Progenitor cell of endocrine pancreas (in vitro differentiated cells): ENCODE results near the gene ATP8B3. TPM values are rescaled to one million over a fixed set of nuclear protein-coding genes. Genes with fewer than 3 reads are reported as not detected.

Experiments used
- DNase-seq: peaks from one replicate; pipeline ENCODE4 v3.0.0; 2021; ENCODE audit warnings: low spot score; ENCODE audit not compliant: unreplicated experiment
- H3K27ac Mint-ChIP-seq: 2 replicates; pipeline ENCODE4 v1.8.0; 2021; ENCODE audit warnings: mild to moderate bottlenecking, moderate library complexity, mixed read lengths
- H3K27me3 Mint-ChIP-seq: 2 replicates; pipeline ENCODE4 v1.8.0; 2021; ENCODE audit warnings: mixed read lengths
- H3K36me3 Mint-ChIP-seq: 2 replicates; pipeline ENCODE4 v1.8.0; 2022; ENCODE audit warnings: mixed read lengths; ENCODE audit not compliant: insufficient read depth
- H3K4me1 Mint-ChIP-seq: 2 replicates; pipeline ENCODE4 v1.8.0; 2021; ENCODE audit warnings: low read depth, mixed read lengths
- H3K4me3 Mint-ChIP-seq: 2 replicates; pipeline ENCODE4 v1.8.0; 2021; ENCODE audit warnings: low read depth, mild to moderate bottlenecking, moderate library complexity, mixed read lengths
- H3K9me3 Mint-ChIP-seq: 2 replicates; pipeline ENCODE4 v1.8.0; 2021; ENCODE audit warnings: low read depth, mixed read lengths
- total RNA-seq: library from RNA; stranded (reverse); gene quantifications from 2 replicates; pipeline ENCODE4 v1.2.1, GENCODE V29; 2021
- TF ChIP-seq, protein P1 (sequence below): fragments of 200-600 bp; sonication (generic); IDR thresholded peaks from one replicate; pipeline ENCODE4 v1.5.0; 2021; ENCODE audit warnings: antibody characterized with exemption, mild to moderate bottlenecking; ENCODE audit not compliant: unreplicated experiment

ATP8B3 gene
- total RNA-seq, 1 donor from 2014 or later: 4.1 TPM

DNA sequence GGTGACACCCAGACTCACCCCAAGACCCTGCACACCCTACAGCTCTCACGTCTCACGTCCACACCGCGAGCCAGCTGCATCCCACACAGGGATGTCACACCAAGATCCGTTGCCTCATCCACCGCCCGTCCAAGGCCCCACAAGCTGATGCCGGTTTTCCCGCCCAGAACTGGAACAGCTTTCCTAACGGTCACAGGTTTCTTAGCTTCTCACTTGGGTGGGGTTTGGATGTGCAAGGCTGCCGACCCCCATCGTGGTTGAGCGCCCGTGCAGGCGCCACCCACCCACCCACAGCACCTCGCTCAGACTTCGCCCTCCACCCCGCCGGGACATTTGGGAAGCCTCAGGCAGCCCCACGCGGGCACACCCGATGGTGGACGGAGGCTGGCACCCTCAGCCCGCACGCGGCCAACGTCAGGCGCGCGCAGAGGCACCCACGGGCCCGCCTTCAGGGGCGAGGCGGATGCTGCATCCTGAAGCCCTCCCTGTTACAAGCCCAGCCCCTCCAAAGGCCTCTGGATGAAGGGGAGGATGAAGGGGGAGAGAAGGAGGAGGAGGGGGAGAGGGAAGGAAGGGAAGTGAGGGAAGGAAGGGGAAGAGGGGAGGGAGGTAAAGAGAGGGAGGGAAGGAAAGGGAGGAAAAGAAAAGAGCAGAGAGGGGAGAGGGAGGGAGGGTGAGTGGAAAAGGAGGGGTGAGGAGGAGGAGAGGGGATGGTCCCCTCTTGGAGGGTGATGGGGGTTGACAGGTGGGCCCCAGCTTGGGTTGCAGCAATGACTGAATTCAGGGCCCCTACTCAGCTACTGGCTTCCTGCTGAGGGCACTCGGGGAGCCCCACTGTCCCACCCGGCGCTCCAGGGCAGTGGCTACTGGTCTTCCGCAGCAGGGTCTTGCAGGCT is 45.9 kb downstream of the ATP8B3 start:
- Mint-ChIP-seq H3K36me3 (peaks cover 16% of the 10 kb centered on the region), H3K9me3 (peaks cover 10% of the 10 kb centered on the region), H3K27me3 (peaks cover 30% of the 10 kb centered on the region), H3K4me3 (no peak overlapping the region), H3K27ac (no peak overlapping the region), H3K4me1 (peaks cover 14% of the 10 kb centered on the region)
- TF ChIP-seq, protein P1, sequence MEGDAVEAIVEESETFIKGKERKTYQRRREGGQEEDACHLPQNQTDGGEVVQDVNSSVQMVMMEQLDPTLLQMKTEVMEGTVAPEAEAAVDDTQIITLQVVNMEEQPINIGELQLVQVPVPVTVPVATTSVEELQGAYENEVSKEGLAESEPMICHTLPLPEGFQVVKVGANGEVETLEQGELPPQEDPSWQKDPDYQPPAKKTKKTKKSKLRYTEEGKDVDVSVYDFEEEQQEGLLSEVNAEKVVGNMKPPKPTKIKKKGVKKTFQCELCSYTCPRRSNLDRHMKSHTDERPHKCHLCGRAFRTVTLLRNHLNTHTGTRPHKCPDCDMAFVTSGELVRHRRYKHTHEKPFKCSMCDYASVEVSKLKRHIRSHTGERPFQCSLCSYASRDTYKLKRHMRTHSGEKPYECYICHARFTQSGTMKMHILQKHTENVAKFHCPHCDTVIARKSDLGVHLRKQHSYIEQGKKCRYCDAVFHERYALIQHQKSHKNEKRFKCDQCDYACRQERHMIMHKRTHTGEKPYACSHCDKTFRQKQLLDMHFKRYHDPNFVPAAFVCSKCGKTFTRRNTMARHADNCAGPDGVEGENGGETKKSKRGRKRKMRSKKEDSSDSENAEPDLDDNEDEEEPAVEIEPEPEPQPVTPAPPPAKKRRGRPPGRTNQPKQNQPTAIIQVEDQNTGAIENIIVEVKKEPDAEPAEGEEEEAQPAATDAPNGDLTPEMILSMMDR: no peak
- DNase-seq: no peak

DNA sequence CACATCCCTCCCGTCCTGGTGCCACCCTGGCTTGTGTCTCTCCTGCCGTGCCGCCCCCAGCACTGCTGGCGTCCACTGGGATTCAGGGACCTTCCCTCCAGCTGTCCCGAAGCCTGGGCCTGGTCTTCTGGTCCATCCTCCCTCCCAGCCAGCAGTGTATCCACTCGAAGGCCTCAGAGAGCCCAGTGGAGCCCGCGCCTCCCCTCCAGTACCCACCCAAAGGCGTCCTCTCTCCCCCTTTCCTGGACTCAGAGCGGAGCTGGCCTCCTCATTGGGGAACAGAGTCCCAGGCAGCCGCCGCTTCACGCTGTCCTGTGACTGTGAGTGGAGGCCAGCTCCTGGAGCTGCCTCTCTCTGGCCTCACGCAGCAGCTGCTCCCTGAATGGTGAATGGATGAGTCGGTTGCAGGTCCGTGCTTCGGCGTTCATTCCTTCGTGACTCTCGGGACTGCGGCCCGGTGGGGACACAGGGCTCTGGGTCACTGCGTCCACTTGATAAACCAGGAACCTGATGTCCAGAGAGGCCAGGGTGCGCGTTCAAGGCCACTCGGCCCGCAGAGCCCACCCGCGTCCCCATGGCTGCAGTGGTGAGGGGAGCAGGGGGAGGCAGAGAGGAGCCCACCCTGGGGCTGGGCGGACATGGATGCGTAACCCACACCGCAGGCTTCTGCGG is 46.7 kb downstream of the ATP8B3 start:
- no peak for DNase-seq
- TF ChIP-seq, protein P1: no peak
- Mint-ChIP-seq H3K9me3 (peaks cover 2% of the 10 kb centered on the region), H3K4me3 (no peak overlapping the region), H3K27ac (no peak overlapping the region), H3K4me1 (peaks cover 16% of the 10 kb centered on the region), H3K36me3 (peaks cover 12% of the 10 kb centered on the region), H3K27me3 (peaks cover 36% of the 10 kb centered on the region)

GRCh38 chr19:1764729-1765128 is 47.3 kb downstream of the ATP8B3 start:
- peaks cover 38% of the 10 kb centered on the region for H3K27me3 Mint-ChIP-seq
- no peak overlapping the region for H3K4me3 Mint-ChIP-seq
- H3K9me3 Mint-ChIP-seq: no peaks in the 10 kb centered on the region

DNA sequence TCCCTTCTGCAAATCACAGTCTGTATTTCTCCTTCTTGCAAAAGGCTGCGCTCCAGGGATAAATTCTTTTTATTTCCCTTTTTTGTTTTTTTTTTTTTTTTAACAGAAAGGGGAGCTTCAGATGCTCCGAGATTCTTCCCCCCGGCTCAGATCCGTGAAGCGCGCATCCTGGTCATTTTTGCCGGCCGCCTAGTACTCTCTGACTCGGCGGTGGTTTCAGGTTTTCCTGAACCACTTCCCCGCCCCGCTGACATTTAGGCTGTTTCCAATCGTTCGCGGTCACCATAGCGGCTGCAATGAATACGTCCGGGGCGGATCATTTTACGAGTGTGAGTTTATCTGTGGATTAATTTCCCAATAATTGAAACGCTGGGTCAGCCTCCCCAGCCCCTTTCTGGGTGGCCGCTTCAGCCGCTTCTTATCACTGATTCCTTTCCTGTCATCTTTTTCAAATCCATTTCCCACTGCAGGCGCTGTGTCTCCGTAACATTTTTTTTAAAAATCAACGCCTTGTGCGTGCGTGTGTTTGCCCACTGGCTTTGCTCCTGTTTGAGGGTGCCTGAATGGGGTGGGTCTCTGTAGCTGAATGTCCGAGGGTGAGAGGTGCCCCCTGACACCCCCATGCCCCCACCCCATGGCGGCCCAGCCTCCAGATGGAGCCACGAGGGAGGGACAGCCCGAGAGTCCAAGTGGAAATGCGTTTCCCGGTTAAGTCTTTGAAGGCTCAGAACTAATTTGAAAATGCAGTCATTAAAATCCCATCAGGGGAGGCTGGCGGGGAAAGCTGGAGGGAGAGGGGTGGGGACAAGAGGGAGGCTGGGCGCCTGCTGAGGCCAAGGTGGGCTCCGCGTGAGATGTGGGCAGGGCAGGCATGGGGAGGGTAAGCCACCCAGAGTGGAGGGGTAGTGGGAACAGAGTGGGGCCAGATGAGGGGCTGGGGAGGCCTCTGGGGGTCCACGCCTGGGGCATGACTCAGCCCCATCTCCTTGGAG is 48.1 kb downstream of the ATP8B3 start:
- Mint-ChIP-seq H3K36me3 (peaks cover 7% of the 10 kb centered on the region), H3K27ac (no peak overlapping the region), H3K27me3 (peaks cover 41% of the 10 kb centered on the region), H3K4me3 (no peak overlapping the region), H3K4me1 (peaks cover 16% of the 10 kb centered on the region), H3K9me3 (no peaks in the 10 kb centered on the region)
- TF ChIP-seq, protein P1: no peak
- DNase-seq: no peak

More at GRCh38 chr19:1764729-1765128, 47.3 kb downstream of the ATP8B3 start:
- DNase-seq: no peak
- H3K27ac Mint-ChIP-seq: no peak overlapping the region
- peaks cover 16% of the 10 kb centered on the region for H3K4me1 Mint-ChIP-seq
- TF ChIP-seq, protein P1: no peak
- H3K36me3 Mint-ChIP-seq: peaks cover 7% of the 10 kb centered on the region
